GM21723 (cell line): ENCODE data around the gene THEM4.
"Not testable (repeated sequence)": the region's sequence is repeated elsewhere in the genome, so short reads cannot be mapped to it uniquely, and the experiment has no call there.

Source experiments
- ATAC-seq: cut with Tn5 transposase; IDR thresholded peaks from one replicate; pipeline ENCODE4 v1.9.1; 2021; ENCODE audit warnings: mild to moderate bottlenecking, moderate library complexity; ENCODE audit not compliant: unreplicated experiment

THEM4 gene

GRCh38 chr1:151860504-151861187, 48.7 kb downstream of the THEM4 start:
- no peak for ATAC-seq

GRCh38 chr1:151859891-151860293, 49.4 kb downstream of the THEM4 start:
- ATAC-seq, result no peak

GRCh38 chr1:151858886-151859665, 50.2 kb downstream of the THEM4 start:
- ATAC-seq, result no peak

GRCh38 chr1:151858030-151858746, 51.1 kb downstream of the THEM4 start:
- no peak for ATAC-seq

- ATAC-seq, result no peak
These were observed 53.4 kb downstream of the THEM4 start for GRCh38 chr1:151855933-151856332.

- ATAC-seq, result not testable (repeated sequence)
These were observed 53.8 kb downstream of the THEM4 start for GRCh38 chr1:151855516-151855915.

- no peak for ATAC-seq
These were observed 54.7 kb downstream of the THEM4 start for GRCh38 chr1:151854658-151855057.

- ATAC-seq, result no peak
These were observed 55.8 kb downstream of the THEM4 start, which contains the start of gene THEM5 for GRCh38 chr1:151853411-151853943. TSS of gene THEM5 (minus strand) at chr1:151853712. CDS start at chr1:151853565, 147 bp downstream.

- ATAC-seq, result no peak
These were observed 56.6 kb downstream of the THEM4 start for GRCh38 chr1:151852733-151853132.

GRCh38 chr1:151851886-151852285, 57.4 kb downstream of the THEM4 start:
- ATAC-seq, result no peak

- no peak for ATAC-seq
These were observed 59.4 kb downstream of the THEM4 start for GRCh38 chr1:151849871-151850270.

GRCh38 chr1:151849126-151849525, 60.2 kb downstream of the THEM4 start:
- no peak for ATAC-seq

GRCh38 chr1:151847867-151848596, 61.3 kb downstream of the THEM4 start:
- no peak for ATAC-seq

- ATAC-seq, result no peak
These were observed 62.5 kb downstream of the THEM4 start for GRCh38 chr1:151846686-151847237.

GRCh38 chr1:151846062-151846568, 63.2 kb downstream of the THEM4 start:
- ATAC-seq, result no peak

- no peak for ATAC-seq
These were observed 65.9 kb downstream of the THEM4 start for GRCh38 chr1:151843398-151843797.

GRCh38 chr1:151841141-151841540, 68.2 kb downstream of the THEM4 start:
- ATAC-seq, result no peak

GRCh38 chr1:151840421-151840820, 68.9 kb downstream of the THEM4 start:
- ATAC-seq, result no peak

GRCh38 chr1:151839457-151840403, 69.6 kb downstream of the THEM4 start, which contains the start of gene C2CD4D:
TSS of gene C2CD4D (minus strand) at chr1:151839820. CDS start at chr1:151838989, 831 bp downstream.
- no peak for ATAC-seq
